Caki2 (cell line): ENCODE results near the gene PPP2R2C. TPM values are rescaled to one million over a fixed set of nuclear protein-coding genes. Genes with fewer than 3 reads are reported as not detected.

Experiments
- DNase-seq: peaks from one replicate; pipeline ENCODE4 v3.0.0-alpha.2; 2015; ENCODE audit warnings: low read depth
- in situ Hi-C: cut with HindIII; loops from 2 replicates; pipeline ENCODE4 v1.10.0; 2016; ENCODE audit warnings: low sequenced_read_pairs, low pct_unique_long_range_greater_than_20kb, mixed read lengths
- total RNA-seq: library from RNA; depleted of rRNA; stranded (reverse); fragments of >200 nt; shearing (Covaris generic); gene quantifications from 2 replicates; pipeline ENCODE4 v1.2.3, GENCODE V29; 2014; ENCODE audit warnings: low replicate concordance

Gene PPP2R2C
- total RNA-seq, 1 experiment from 2014 or later, result 51.9 TPM

DNA sequence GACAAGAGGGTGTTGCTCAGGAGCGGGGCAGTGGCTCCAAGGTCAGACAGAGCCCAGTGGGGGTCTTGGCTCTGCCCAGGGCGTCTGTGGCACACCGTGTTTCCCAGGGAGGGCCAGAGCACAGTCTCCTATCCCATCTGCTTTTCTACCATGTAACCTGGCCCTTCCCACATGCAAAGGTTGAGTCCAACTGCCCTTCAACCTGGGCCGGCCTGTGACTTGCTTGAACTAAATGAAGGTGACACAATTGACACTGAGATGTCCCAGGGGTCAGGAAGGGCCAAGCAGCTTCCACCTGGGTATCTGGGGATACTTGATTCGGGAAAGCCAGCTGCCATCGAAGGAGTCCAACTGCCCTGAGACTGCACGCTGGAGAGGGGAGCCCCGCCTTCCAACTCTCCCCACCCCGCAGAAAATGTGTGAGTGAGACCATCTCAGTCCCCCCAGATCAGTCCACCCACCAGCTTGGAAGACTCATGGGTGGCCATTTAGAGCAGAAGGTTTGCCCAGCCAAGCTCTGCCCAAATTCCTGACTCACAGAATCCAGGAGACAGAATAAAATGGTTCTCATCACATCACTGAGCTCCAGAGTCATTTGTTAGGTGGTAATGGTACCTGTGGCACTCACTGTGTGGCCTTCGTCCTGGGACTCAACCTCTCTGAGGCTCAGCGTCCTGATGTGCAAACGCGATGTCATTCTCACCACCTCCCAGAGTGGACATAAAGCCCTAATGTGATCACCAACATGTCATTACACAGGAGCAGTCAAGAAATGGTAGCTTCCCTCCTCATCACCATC, 18.1 kb downstream of the PPP2R2C start:
- in situ Hi-C loops, result no loop called here
- DNase-seq, result no peak

DNA sequence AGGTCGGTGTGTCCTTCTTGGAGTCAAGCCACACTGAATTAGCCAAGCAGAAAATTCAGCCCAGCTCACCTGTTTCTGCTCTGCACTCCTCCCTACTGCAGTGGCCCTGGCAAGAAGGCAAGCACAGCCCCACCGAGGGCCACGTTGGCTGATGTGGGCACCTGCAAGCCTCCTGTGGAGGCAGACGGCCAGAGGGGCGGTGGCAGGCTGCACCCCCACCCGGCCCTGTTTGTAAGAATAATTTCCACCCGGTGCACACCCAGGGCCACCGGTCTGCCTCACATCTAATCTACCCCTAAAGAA, 18.8 kb downstream of the PPP2R2C start:
- DNase-seq, result no peak

DNA sequence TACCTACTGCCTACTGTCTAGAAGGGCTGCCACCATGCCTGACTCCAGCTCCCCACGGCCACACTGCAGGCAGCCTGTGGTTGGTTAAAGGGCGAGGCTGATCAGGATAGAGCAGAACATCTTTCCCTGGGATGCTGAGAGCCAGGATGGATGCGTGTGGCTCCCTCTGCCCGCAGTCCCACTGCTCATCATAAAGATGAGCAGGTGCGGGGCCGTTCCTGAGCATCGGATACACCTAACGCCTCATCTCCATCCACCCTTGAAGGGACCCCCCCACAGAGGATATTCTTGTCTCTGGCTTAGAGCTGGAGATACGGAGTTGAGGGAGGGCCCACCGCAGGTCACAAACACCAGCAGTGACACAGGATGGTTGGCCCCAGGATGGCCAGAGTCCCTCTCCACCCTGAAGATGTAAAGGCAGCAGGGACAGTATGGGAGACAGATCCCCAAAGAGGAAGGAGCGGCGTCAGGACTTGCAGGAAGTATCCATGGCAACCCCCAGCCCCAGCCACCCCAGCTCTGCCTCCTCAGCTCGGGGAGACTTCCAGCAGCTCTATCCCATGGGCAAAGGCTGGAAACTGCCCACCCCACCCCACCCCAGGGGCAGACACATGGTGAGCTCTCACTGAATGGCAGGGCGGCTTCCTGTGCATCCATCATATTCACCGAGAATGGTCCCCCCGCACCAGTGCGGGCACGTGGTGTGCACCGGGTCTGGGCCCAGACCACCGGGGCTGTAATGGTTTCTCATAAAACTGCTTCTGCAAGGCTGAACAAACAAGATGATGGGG, 19.3 kb downstream of the PPP2R2C start:
- in situ Hi-C loops, result no loop called here
- DNase-seq, result no peak

More for the DNA sequence above, 18.8 kb downstream of the PPP2R2C start:
- in situ Hi-C loops, result no loop called here

DNA sequence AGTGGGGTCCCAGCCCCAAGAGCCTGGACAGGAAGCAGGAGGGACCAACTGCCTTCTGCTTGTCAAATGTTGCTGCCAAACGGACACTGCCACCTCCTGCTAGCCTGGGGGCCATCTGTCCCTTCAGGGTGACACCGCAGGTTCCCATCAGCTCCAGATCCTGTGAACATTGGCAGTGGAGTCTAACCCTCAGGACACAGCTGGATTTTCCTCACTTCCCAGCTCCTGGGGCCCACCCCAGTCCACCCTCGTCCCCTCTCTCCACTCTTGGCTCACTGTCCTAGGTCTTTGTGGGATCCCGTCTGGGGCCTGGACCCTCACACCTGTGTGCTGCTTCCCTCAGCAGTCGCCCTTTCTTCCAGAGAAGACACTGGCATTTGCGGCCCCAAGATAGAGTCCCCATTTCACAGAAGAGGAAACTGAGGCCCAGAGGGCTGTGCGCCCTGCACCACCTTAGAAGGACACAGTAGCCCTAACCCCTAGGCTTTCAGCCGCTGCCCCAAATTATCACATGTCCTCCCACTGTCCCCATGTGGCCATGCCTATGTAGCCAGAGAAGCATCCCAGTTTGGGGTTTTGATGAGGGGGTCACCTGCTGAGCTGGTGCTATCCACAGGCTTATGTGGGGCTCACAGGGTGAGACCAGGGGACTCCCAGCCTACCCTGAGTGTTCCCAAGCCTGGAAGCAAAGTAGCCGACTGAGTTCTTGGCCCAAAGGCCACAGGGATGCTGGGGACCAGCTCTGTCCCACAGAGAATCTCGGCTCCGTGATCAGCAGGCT, 20.1 kb downstream of the PPP2R2C start:
- in situ Hi-C loops, result no loop called here
- no peak for DNase-seq

DNA sequence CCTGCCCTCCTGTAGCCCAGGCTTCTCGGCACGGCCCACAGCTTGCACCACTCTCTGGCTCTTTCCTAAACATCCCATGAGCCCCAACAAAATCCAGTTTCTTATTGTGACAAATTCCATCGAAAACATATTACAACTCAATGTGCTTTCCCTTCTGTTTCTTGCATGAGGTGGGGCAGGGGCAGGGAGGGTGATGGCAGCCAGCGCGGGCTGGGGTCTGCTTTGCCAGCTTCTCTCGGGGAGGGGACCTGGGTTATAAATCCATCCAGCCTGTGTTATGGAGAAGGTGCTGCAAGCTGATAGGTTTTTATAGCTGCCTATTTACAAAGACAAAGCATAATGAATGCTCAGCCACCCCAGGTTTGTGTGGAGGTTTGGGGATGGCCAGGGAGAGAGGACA, 21.1 kb downstream of the PPP2R2C start:
- in situ Hi-C loops, result no loop called here
- no peak for DNase-seq

DNA sequence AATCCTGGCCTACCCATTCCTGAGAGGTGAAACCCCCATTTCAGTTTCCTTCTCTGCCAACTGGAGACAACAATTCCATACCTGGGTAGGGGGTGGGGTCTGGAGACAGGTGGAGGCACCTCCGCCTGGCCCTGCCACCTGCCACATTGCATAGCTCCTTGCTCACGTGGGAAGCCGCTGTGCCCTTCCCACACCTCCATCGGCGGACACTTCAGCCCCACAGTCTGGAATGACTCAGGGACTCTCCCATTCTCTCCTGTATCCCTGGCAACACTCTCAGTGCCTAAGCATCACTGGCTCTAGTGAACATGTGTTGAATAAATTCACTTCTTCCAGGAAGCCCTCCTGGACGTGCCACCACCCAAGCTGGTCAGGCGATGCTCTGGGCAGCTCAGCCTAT, 21.7 kb downstream of the PPP2R2C start:
- DNase-seq, result no peak
- in situ Hi-C loops, result no loop called here

DNA sequence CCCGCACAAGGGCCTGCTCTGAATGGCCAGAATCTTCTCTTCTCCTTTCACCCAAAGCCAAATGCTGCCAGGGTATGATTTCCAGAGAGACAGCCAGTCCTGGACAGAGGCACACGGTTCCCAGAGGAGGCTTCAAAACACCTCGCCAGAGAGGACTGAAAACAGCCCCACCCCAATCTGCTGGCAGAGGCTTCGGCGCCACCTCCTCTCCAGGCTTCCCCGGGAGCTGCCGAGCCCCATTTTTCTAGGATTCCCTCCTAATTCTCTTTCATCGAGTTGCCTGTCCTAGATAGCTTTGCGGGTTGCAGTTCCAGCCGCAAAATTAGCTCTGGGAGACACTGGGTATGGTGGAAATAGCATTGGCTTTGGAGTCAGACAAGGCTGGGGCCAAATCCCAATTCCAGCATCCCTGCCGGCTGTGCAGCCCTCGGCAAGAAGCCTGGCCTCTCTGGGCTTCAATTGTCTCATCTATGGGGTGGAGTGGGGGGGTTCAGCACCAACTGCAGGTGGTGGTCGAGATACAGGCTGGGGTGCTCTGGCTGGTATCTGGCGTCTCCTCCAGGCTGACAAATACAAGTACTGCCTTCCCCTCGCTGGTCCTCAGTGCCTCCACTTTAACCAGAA, 22.6 kb downstream of the PPP2R2C start:
- in situ Hi-C loops, result no loop called here
- no peak for DNase-seq

DNA sequence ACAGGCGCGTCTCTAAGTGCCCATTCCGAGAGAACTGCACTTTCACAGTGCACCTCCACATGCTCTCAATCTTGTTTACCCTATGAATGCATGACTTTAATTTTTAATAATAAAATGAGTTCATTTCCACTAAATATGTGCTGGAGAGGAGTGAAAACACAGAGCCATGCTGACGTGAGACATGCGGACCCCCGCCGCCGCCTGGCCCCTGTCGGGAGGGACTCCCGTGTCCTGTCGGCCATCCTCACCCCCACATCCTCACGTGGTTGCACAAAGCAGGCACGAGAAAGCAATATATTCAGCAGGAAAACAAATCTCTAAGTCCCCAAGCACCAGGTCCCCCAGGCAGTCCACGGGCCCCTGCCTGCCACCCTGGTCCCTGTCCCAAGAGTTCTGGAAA, 23.1 kb downstream of the PPP2R2C start:
- in situ Hi-C loops, result no loop called here

DNA sequence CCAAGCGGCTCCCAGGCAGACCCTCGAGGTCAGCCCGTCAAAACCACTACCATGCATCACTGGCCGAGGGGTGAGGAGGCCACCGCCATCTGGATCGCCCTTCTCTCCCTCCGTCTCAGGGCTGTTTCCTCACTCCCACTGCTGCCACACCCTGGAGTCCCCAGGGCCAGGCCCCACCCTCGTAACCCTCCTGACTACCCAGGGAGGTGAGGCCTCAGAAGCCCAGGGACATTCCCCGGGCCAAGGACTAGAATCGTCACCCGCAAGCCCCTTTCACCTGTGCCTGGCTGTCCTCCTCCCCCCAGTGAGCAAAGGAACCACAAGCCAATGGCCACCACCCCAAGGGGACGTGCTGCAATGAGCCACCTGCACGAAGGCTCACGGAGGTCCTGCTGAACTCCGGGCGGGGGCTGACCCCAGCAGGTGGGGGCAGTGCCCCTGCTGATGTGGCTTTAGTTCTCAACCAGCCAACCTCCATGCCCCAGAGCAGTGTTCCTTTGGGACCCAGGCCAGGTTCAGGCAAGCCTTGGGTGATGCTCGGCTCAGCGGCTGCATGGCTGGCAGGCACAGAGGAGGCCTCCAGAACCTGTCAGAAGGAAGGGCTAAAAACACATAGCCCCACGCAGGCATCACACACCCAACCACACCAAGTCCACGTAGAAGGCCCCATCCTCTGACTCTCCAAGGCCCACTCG, 23.8 kb downstream of the PPP2R2C start:
- in situ Hi-C loops, result no loop called here

More for the DNA sequence above, 23.1 kb downstream of the PPP2R2C start:
- DNase-seq, result no peak

DNA sequence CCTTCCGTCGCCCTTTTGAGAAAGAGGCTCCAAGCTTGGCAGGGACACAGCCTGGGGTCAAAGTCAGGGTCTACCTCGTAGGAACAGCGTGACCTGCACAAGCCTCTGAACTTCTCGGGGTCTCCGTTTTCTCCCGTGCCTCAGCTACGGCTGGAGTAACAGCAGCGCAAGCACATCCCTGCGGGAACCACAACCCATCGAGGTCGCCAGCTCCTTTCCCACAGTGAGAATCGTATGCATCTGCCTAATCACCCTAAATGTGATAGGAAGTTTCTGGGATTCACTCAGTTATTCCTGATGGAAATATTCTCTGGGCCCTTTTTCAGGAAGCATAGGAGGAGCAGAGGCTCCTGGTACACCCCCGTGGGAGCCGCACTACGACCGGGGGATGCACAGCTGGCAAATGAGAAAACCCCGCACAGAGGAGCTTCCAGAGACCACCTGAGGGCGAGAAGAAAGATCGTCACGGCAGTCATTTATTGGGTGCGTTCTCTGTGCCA, 24.7 kb downstream of the PPP2R2C start:
- DNase-seq, result no peak
- in situ Hi-C loops, result no loop called here

More for the DNA sequence above, 23.8 kb downstream of the PPP2R2C start:
- no peak for DNase-seq

DNA sequence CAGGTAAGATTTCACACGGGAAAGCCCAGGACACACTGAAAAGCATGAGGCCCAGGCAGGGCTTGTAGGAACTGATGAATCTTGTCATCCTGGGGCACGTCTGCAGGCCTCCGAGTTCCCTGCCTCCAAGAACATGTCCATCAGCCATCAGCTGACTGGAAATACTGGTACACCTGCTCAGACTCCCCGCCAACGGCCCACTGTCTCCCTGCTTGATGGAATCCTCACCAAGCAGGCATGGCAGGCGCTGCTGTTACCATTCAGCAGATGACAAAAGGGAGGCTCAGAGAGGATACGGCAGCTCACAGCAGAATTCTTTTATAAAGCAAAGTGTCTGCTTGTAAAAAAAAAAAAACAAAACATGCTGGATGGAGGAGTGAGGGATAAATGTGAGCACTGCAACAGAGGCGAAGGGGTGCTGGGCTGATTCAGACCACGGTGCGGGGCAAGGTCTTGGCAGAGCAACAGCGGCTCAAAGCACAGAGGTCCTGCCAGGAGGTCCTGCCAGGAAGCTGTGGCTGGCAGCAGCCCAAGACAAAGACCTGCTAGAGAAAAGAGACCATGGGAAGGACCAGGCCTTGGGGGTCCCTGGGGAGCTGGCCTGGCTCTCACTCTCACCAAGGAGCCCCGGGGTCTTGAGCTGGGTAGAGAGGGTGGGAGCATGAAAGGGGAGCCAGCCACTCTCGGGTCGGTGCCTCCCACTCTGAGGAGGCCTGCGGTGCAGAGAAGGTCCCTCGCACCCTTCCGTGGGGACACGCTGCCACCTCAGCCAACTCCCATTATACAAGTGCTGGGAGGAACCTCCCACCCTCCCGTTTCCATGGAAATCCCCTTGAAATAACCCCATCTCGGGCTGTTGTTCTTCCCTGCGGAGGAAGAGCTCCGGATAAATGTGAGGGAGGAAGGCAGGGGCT, 25.6 kb downstream of the PPP2R2C start:
- in situ Hi-C loops, result no loop called here
- DNase-seq, result no peak

DNA sequence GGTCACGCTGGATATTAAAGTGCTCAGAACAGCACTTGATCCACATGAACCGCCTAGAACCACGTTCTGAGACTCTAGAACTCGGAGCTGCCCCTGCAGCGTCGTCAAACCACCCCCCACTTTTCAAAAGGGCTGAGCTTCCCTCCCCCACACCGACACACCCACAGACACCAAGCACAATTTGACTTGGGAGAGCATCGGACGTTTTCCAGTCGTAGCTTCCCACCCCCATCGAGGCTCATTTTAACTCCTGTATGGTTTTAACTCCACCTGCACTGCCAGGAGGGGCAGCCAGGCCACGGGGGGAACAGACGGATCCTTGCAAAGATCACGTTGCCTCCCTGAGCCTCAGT, 26.3 kb downstream of the PPP2R2C start:
- no peak for DNase-seq
- in situ Hi-C loops, result no loop called here

DNA sequence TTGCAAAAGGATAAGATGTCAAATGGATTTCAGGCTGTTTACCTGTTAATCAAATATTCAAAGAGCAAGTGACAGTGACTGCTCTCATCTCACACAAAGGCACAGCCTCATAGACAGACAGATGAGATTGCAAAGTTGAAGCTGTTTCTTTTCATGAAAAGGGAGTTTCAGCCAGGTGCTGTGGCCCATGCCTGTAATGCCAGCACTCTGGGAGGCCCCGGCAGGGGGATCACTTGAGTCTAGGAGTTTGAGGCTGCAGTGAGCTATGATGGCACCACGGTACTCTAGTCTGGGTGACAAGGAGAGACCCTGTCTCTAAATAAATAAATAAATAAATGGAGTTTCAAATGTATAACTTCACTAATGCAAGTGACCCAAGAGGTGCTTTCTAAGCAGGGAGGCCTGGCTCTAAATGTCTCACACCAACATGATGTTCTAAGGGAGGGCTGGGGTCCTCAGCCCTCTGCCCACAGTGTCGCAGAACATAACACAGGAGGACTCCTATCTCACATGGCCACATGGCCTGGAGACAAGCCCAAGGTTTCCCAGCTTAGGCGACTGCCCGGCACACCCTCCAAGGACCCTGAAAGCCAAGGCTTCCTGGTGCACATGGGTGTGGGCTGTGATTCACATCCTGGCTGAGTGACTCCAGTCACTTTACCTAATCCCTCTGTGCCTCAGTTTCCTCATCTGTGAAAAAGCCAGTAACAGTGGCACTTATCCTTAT, 26.8 kb downstream of the PPP2R2C start:
- in situ Hi-C loops, result no loop called here
- no peak for DNase-seq

DNA sequence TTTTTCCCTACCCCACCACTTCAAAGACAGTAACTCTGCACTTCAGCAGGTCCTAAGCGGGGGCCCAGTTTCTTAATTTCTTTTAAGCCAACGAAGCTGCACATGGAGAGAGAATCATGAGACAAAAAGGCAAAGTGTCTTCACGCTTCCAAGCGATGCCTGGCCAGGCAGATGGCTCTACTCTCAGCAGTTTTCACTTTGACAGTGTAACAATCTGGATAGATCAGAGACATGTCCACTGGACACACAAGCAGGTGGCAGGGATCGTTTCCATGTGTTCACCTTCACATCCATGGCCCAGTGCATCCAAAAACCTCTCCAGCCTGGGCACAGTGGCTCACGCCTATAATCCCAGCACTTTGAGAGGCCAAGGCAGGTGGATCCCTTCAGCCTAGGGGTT, 27.8 kb downstream of the PPP2R2C start:
- in situ Hi-C loops, result no loop called here
- no peak for DNase-seq

DNA sequence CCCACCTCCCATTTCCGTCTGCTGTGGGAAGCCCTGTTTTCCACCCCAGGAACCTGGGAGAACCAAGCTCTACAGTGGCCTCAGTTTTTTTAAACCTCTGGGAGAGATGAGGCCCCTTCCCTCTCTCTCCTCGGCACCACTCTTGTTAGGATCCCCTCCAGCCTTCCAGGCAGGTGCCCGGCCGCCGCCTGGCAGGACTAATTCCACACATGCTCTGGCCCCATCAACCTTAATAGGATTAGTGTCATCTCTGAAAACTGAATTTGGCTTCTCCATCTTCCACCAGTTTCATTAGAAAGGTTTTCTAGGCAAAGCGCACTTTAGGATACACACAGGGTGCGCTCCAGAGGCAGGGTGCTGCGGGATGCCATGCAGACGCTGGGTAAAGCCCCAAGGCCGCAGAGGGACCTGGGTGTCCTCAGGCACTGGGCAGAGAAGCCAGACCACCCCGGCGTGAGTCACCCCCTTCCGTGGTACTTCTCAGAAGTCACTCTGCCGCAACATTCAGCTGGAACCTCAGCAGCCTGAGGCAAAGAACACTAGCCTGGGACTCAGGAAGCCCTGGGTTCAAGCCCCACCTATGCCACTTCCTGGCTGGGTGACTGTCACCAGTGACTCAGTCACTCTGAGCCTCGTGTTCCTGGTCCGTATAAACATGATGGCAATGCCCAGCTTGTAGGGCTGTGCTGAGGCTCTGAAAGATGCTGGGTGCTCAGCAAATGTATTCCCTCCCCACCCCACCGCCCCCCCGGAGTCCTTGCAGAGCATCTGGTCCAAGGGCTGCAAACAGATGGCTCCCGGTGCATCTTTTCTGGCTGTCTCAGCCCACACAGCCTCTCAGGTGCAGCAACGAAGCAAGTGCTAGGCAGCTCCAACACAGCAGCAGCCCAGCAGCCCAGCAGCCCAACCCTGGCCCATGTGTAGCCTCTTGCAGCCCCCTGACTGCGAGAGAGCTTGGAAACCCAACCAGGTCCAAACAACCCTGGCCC, 29.1 kb downstream of the PPP2R2C start:
- in situ Hi-C loops, result no loop called here
- DNase-seq, result no peak
